Measurements from ENCODE around the gene MTIF2. TPM values are rescaled to one million over a fixed set of nuclear protein-coding genes. Genes with fewer than 3 reads are reported as not detected.

MTIF2 gene
- polyA plus RNA-seq, 2 of the 4 experiments (the other 2 are of a cell fraction): 47.2 to 91.6 TPM

GRCh38 chr2:55236992-55237543, 32.0 kb downstream of the MTIF2 start (continued):
- no peak for TF ChIP-seq NR3C1 (IDR thresholded peaks at IDR 0.05)
- TF ChIP-seq JUN (IDR thresholded peaks at IDR 0.05): no peak
- no peak for TF ChIP-seq HOXB5 (CRISPR knock-in tag; IDR thresholded peaks at IDR 0.05)
- TF ChIP-seq ATOH8 (CRISPR knock-in tag; IDR thresholded peaks at IDR 0.05; ENCODE audit: low read depth): no peak
- no peak for TF ChIP-seq RFX5 (IDR thresholded peaks at IDR 0.05)
- TF ChIP-seq TFCP2L1 (CRISPR knock-in tag; IDR thresholded peaks at IDR 0.05): peak; percentile 44
- peak; percentile 59; the same call in 1 of the 2 replicates for TF ChIP-seq RARB (CRISPR knock-in tag; IDR thresholded peaks at IDR 0.05)
- TF ChIP-seq POLR2A (IDR thresholded peaks at IDR 0.05; ENCODE audit: low read length): no peak
- no peak for TF ChIP-seq ZNF302 (CRISPR knock-in tag; IDR thresholded peaks at IDR 0.05)
- no peak for TF ChIP-seq CHD4 (IDR thresholded peaks at IDR 0.05; ENCODE audit: borderline replicate concordance)
- no peak for TF ChIP-seq HEYL (CRISPR knock-in tag; IDR thresholded peaks at IDR 0.05)
- no peak for TF ChIP-seq BCL3 (IDR thresholded peaks at IDR 0.05)
- TF ChIP-seq FOSL2 (IDR thresholded peaks at IDR 0.05): no peak
- TF ChIP-seq FOSL2 (CRISPR knock-in tag; IDR thresholded peaks at IDR 0.05): no peak
- TF ChIP-seq KDM5A (IDR thresholded peaks at IDR 0.05): no peak
- TF ChIP-seq RNF2 (IDR thresholded peaks at IDR 0.05; ENCODE audit: borderline replicate concordance, low read depth): no peak
- no peak for TF ChIP-seq USF2 (IDR thresholded peaks at IDR 0.05)
- no peak for TF ChIP-seq JUNB (IDR thresholded peaks at IDR 0.05)
- no peak for TF ChIP-seq HOXB13 (CRISPR knock-in tag; IDR thresholded peaks at IDR 0.05; ENCODE audit: low read depth)
- TF ChIP-seq PHF8 (IDR thresholded peaks at IDR 0.05; ENCODE audit: borderline replicate concordance, low read depth): no peak
- TF ChIP-seq ESRRA (IDR thresholded peaks at IDR 0.05; ENCODE audit: borderline replicate concordance, low read length): no peak
- no peak for TF ChIP-seq MYC (IDR thresholded peaks at IDR 0.05; ENCODE audit: borderline replicate concordance, low read length)
- TF ChIP-seq HOXA7 (CRISPR knock-in tag; IDR thresholded peaks at IDR 0.05): 0 out of 2 replicates have a peak, but pooled peaks have one; percentile 34
- no peak for TF ChIP-seq REST (IDR thresholded peaks at IDR 0.05)
- TF ChIP-seq POLR2AphosphoS2 (conservative IDR thresholded peaks at IDR 0.05; ENCODE audit: low read length): peak; percentile 80; the same call in 1 of the 2 replicates
- no peak for TF ChIP-seq HES2 (IDR thresholded peaks at IDR 0.05)
- TF ChIP-seq MAZ (IDR thresholded peaks at IDR 0.05; ENCODE audit: borderline replicate concordance, low read depth, low read length): no peak
- TF ChIP-seq HDAC2 (IDR thresholded peaks at IDR 0.05): no peak
